Activated CD8-positive, alpha-beta T cell treated with anti-CD3 and anti-CD28 coated beads for 36 hours (primary cell): ENCODE results near the gene NPC1L1. TPM values are rescaled to one million over a fixed set of nuclear protein-coding genes. Genes with fewer than 3 reads are reported as not detected.

ENCODE experiments used
- ATAC-seq: fragments of 200-7000 bp; cut with Tn5 transposase; one replicate; pipeline ENCODE4 v1.10.0; 2021; ENCODE audit warnings: mild to moderate bottlenecking, moderate library complexity
- CTCF ChIA-PET: fragments of 350-600 bp; sonication (Branson Sonifier 250); formaldehyde crosslinking; loops from one replicate; lab custom pipeline; 2021; ENCODE audit warnings: antibody characterized with exemption; lab: Charles Lee
- POLR2A ChIA-PET: fragments of 350-600 bp; sonication (Branson Sonifier 250); formaldehyde crosslinking; loops from one replicate; lab custom pipeline; 2021; ENCODE audit warnings: antibody characterized with exemption; lab: Charles Lee
- DNase-seq: peaks from one replicate; pipeline ENCODE4 v3.0.0-alpha.2; 2020
- H3K27ac Mint-ChIP-seq: one replicate; pipeline ENCODE4 v1.8.0; 2021; ENCODE audit warnings: mild to moderate bottlenecking, mixed read lengths
- H3K27me3 Mint-ChIP-seq: one replicate; pipeline ENCODE4 v1.8.0; 2021; ENCODE audit warnings: mixed read lengths
- H3K36me3 Mint-ChIP-seq: one replicate; pipeline ENCODE4 v1.8.0; 2021; ENCODE audit warnings: low read depth, mixed read lengths
- H3K4me1 Mint-ChIP-seq: one replicate; pipeline ENCODE4 v1.8.0; 2021; ENCODE audit warnings: low read depth, mixed read lengths
- H3K4me3 Mint-ChIP-seq: one replicate; pipeline ENCODE4 v1.8.0; 2021; ENCODE audit warnings: mild to moderate bottlenecking, moderate library complexity, mixed read lengths
- H3K9me3 Mint-ChIP-seq: one replicate; pipeline ENCODE4 v1.8.0; 2021; ENCODE audit warnings: mixed read lengths
- intact Hi-C: fragments of 100-400 bp; cut with micrococcal nuclease; formaldehyde crosslinking; loops from one replicate; pipeline ENCODE4 v1.10.0; 2022
- total RNA-seq, 2 experiments: library from RNA; stranded (reverse); gene quantifications; one replicate each; pipeline ENCODE4 v1.2.3, GENCODE V29; 2021
- TF ChIP-seq, protein P1 (sequence below): fragments of 200-600 bp; IDR thresholded peaks from one replicate; pipeline ENCODE4 v1.8.0; 2022; ENCODE audit warnings: antibody characterized with exemption, mild to moderate bottlenecking

NPC1L1 gene, protein sequence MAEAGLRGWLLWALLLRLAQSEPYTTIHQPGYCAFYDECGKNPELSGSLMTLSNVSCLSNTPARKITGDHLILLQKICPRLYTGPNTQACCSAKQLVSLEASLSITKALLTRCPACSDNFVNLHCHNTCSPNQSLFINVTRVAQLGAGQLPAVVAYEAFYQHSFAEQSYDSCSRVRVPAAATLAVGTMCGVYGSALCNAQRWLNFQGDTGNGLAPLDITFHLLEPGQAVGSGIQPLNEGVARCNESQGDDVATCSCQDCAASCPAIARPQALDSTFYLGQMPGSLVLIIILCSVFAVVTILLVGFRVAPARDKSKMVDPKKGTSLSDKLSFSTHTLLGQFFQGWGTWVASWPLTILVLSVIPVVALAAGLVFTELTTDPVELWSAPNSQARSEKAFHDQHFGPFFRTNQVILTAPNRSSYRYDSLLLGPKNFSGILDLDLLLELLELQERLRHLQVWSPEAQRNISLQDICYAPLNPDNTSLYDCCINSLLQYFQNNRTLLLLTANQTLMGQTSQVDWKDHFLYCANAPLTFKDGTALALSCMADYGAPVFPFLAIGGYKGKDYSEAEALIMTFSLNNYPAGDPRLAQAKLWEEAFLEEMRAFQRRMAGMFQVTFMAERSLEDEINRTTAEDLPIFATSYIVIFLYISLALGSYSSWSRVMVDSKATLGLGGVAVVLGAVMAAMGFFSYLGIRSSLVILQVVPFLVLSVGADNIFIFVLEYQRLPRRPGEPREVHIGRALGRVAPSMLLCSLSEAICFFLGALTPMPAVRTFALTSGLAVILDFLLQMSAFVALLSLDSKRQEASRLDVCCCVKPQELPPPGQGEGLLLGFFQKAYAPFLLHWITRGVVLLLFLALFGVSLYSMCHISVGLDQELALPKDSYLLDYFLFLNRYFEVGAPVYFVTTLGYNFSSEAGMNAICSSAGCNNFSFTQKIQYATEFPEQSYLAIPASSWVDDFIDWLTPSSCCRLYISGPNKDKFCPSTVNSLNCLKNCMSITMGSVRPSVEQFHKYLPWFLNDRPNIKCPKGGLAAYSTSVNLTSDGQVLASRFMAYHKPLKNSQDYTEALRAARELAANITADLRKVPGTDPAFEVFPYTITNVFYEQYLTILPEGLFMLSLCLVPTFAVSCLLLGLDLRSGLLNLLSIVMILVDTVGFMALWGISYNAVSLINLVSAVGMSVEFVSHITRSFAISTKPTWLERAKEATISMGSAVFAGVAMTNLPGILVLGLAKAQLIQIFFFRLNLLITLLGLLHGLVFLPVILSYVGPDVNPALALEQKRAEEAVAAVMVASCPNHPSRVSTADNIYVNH (N-terminal part only)
- under 1 TPM in 1 of 2 experiments, not detected in 1; 0.07 TPM for total RNA-seq

DNA sequence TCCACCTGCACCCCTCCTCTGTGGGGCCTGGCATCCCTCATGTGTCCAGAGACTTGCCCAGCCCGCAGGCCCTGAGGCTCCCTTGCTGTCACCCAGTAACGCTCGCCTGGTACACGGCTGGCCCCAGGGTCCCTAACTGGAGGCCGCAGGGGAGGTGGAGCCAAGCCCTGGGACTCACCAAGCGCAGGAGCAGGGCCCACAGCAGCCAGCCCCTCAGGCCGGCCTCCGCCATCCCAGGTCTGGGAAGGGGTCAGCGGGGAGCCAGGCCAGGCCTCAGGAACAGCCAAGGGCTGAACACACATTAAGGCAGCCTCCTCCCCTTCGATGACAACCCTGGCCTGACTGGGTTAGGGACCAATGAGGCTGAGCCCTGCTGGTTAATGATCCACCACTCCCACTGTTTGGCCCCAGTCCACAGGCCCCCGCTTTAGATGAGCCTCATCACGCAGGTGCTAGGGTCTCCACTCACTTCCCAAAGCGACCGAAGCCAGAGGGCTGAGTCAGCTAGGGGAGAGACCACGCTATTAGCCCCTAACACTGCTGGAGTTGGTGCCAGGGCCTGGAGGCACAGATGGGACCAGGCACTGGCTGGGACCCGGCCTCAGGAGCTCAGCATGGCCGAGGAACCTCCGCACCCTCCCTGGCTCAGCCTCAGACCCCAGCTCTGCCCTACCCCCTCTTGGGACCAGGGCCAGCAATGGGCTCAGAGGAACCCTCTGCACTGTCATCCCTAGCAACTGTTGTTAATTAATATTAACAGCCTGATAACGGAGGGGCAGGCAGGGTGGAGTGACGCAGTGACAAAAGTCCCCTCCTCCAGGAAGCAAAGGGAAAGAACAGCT, at the start of gene NPC1L1:
NPC1L1 (minus strand) TSS at position 303 of the 842 bp plus-strand sequence; CDS start at position 232, 71 bp downstream.
- no peak within 1 kb of the TSS for H3K4me3 Mint-ChIP-seq
- no peaks in the 10 kb centered on the region for H3K27me3 Mint-ChIP-seq
- intact Hi-C loops, result no loop called here
- H3K9me3 Mint-ChIP-seq, result no peaks in the 10 kb centered on the region
- no peaks in the 10 kb centered on the region for H3K36me3 Mint-ChIP-seq
- no peak for ATAC-seq
- TF ChIP-seq, protein P1, sequence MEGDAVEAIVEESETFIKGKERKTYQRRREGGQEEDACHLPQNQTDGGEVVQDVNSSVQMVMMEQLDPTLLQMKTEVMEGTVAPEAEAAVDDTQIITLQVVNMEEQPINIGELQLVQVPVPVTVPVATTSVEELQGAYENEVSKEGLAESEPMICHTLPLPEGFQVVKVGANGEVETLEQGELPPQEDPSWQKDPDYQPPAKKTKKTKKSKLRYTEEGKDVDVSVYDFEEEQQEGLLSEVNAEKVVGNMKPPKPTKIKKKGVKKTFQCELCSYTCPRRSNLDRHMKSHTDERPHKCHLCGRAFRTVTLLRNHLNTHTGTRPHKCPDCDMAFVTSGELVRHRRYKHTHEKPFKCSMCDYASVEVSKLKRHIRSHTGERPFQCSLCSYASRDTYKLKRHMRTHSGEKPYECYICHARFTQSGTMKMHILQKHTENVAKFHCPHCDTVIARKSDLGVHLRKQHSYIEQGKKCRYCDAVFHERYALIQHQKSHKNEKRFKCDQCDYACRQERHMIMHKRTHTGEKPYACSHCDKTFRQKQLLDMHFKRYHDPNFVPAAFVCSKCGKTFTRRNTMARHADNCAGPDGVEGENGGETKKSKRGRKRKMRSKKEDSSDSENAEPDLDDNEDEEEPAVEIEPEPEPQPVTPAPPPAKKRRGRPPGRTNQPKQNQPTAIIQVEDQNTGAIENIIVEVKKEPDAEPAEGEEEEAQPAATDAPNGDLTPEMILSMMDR, result no peak
- ChIA-PET CTCF (interaction anchor here (0.6 to 1.2 kb wide), 2 partner anchors 15 to 180 kb away, joined by 3 read pairs; no protein-coding TSS in a partner anchor), POLR2A (no interaction called here)
- H3K4me1 Mint-ChIP-seq, result no peaks in the 10 kb centered on the region
- no peak for DNase-seq
- peak within 1 kb of the TSS; percentile 20 for H3K27ac Mint-ChIP-seq

DNA sequence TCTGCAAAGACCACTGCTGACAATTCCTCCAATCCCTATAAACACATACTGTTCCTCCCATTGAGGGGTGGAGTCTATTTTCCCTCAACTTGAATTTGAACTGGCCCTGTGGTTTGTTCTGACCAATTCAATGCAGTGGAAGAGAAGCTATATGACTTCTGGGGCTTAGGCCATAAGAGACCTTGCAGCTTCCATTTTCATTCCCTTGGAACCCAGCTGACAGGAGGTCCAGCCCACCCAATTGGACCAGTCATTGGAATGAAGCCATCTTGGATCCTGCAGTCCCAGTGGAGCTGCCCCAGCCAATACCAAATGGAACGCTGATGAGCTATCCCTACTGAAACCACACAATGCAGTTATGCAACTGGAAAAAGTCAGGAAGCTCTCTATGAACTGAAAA, 49.8 kb upstream of the NPC1L1 start:
- no peaks in the 10 kb centered on the region for H3K27me3 Mint-ChIP-seq
- DNase-seq, result no peak
- no peaks in the 10 kb centered on the region for H3K9me3 Mint-ChIP-seq
- H3K4me1 Mint-ChIP-seq, result peaks cover 5% of the 10 kb centered on the region
- H3K4me3 Mint-ChIP-seq, result no peak overlapping the region
- intact Hi-C loops, result no loop called here
- CTCF ChIA-PET, result no interaction called here
- H3K36me3 Mint-ChIP-seq, result no peaks in the 10 kb centered on the region
- POLR2A ChIA-PET, result interaction anchor here (0.8 to 1.4 kb wide), 3 partner anchors 8 to 256 kb away, joined by 3 to 4 read pairs (median 3); no protein-coding TSS in a partner anchor
- TF ChIP-seq, protein P1, result no peak
- ATAC-seq, result no peak
- no peak overlapping the region for H3K27ac Mint-ChIP-seq

DNA sequence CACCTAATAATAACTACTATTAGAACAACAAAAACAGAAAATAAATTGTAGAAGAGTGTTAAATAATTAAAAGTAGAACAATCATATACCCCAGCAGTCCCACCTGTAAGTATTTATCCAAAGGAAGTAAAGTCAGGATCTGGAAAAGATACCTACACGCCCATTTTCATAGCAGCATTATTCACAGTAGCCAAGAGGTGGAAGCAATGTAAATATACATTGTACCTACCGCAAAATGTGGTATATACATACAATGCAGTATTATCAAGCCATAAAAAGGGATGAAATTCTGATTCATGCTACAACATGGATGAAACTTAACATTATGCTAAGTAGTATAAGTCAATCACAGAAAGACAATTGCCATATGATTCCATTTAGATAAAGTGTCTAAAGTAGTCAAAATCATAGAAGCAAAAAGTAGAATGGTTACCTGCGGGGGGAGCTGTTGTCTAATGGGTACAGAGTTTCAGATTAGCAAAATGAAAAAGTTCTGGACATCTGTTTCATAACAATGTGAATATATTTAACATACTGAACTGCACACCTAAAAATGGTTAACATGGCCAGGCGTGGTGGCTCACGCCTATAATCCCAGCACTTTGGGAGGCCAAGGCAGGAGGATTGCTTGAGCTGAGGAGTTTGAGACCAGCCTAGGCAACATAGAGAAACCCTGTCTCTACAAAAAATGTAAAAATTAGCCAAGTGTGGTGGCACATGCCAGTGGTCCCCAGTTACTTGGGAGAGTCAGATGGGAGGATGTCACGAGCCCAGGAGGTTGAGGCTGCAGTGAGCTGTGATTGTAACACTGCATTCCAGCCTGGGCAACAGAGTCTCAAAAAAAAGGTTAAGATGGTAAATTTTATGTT, 46.9 kb upstream of the NPC1L1 start:
- DNase-seq (peak; percentile 85), ATAC-seq (peak; percentile 89)
- Mint-ChIP-seq H3K4me3 (no peak overlapping the region), H3K4me1 (peaks cover 8% of the 10 kb centered on the region), H3K27me3 (no peaks in the 10 kb centered on the region), H3K9me3 (no peaks in the 10 kb centered on the region), H3K36me3 (no peaks in the 10 kb centered on the region), H3K27ac (no peak overlapping the region)
- intact Hi-C loops, result loop anchor here (10.0 kb wide), 1 partner anchor 167 kb away; no protein-coding TSS in a partner anchor
- CTCF ChIA-PET, result interaction anchor here (0.5 to 1.6 kb wide), 12 partner anchors 12 to 338 kb away, joined by 3 to 6 read pairs (median 4); no protein-coding TSS in a partner anchor
- POLR2A ChIA-PET, result interaction anchor here (0.8 to 1.2 kb wide), 3 partner anchors 15 to 236 kb away, joined by 3 to 7 read pairs (median 3); partner anchors contain the start of gene DDX56
- TF ChIP-seq, protein P1, result peak; percentile 79
